Measurements from ENCODE around the gene PTPRD. TPM values are rescaled to one million over a fixed set of nuclear protein-coding genes. Genes with fewer than 3 reads are reported as not detected.

PTPRD gene
- total RNA-seq, 1 experiment from 2014 or later, result not detected

- no peak for DNase-seq (ENCODE audit: low spot score)
- Histone ChIP-seq H3K4me3 (ENCODE audit: low read depth, low read length, poor library complexity, severe bottlenecking) (no peak overlapping the region), H3K36me3 (ENCODE audit: insufficient read depth, low read length, poor library complexity, severe bottlenecking) (no peaks in the 10 kb centered on the region), H3K9me3 (ENCODE audit: low read depth, low read length, poor library complexity, severe bottlenecking) (no peaks in the 10 kb centered on the region), H3K4me1 (ENCODE audit: insufficient read depth, low read length, poor library complexity, severe bottlenecking) (no peaks in the 10 kb centered on the region), H3K27ac (ENCODE audit: low read depth, low read length, poor library complexity, severe bottlenecking) (no peak overlapping the region), H3K27me3 (replicated peaks; ENCODE audit: insufficient read depth, low read depth, low read length, poor library complexity) (no peaks in the 10 kb centered on the region)
- TF ChIP-seq, protein P1, sequence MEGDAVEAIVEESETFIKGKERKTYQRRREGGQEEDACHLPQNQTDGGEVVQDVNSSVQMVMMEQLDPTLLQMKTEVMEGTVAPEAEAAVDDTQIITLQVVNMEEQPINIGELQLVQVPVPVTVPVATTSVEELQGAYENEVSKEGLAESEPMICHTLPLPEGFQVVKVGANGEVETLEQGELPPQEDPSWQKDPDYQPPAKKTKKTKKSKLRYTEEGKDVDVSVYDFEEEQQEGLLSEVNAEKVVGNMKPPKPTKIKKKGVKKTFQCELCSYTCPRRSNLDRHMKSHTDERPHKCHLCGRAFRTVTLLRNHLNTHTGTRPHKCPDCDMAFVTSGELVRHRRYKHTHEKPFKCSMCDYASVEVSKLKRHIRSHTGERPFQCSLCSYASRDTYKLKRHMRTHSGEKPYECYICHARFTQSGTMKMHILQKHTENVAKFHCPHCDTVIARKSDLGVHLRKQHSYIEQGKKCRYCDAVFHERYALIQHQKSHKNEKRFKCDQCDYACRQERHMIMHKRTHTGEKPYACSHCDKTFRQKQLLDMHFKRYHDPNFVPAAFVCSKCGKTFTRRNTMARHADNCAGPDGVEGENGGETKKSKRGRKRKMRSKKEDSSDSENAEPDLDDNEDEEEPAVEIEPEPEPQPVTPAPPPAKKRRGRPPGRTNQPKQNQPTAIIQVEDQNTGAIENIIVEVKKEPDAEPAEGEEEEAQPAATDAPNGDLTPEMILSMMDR (conservative IDR thresholded peaks at IDR 0.05; ENCODE audit: low read depth, low read length), result no peak
- TF ChIP-seq EZH2 (IDR thresholded peaks at IDR 0.05; ENCODE audit: borderline replicate concordance, low read depth, low read length, poor library complexity, severe bottlenecking), result no peak
- ChIA-PET CTCF (no interaction called here), POLR2A (ENCODE audit: low non-redundant PET) (no interaction called here)
- no TSS peak for BruUV-seq (replicated peaks)
- intact Hi-C loops (cut with micrococcal nuclease; ENCODE audit: unreplicated experiment), result no loop called here
Measured at GRCh38 chr9:9494336-9494735, 1118.5 kb downstream of the PTPRD start.

DNA sequence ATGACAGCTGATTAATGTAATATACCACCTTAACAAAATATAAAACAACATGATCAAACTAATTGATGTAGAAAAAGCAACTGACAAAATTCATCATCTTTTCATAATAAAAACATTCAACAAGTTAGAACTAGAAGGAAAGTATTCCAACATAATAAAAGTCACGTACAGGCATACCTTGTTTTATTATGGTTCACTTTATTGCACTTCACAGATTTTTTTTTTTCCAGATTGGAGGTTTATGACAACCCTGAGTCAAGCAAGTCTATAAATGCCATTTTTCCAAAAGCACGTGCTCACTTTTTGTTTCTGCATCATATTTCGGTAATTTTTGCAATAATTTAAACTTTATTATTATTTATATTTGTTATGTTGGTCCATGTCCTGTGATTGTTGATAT, 1120.3 kb downstream of the PTPRD start:
- Histone ChIP-seq H3K9me3 (ENCODE audit: low read depth, low read length, poor library complexity, severe bottlenecking) (peaks cover 8% of the 10 kb centered on the region), H3K27me3 (replicated peaks; ENCODE audit: insufficient read depth, low read depth, low read length, poor library complexity) (no peaks in the 10 kb centered on the region), H3K36me3 (ENCODE audit: insufficient read depth, low read length, poor library complexity, severe bottlenecking) (no peaks in the 10 kb centered on the region), H3K4me3 (ENCODE audit: low read depth, low read length, poor library complexity, severe bottlenecking) (no peak overlapping the region), H3K4me1 (ENCODE audit: insufficient read depth, low read length, poor library complexity, severe bottlenecking) (no peaks in the 10 kb centered on the region), H3K27ac (ENCODE audit: low read depth, low read length, poor library complexity, severe bottlenecking) (no peak overlapping the region)
- POLR2A ChIA-PET (ENCODE audit: low non-redundant PET), result no interaction called here
- no peak for TF ChIP-seq EZH2 (IDR thresholded peaks at IDR 0.05; ENCODE audit: borderline replicate concordance, low read depth, low read length, poor library complexity, severe bottlenecking)
- TF ChIP-seq, protein P1 (conservative IDR thresholded peaks at IDR 0.05; ENCODE audit: low read depth, low read length), result no peak
- CTCF ChIA-PET, result no interaction called here
- BruUV-seq (replicated peaks), result no TSS peak
- DNase-seq (ENCODE audit: low spot score), result no peak
- intact Hi-C loops (cut with micrococcal nuclease; ENCODE audit: unreplicated experiment), result no loop called here

DNA sequence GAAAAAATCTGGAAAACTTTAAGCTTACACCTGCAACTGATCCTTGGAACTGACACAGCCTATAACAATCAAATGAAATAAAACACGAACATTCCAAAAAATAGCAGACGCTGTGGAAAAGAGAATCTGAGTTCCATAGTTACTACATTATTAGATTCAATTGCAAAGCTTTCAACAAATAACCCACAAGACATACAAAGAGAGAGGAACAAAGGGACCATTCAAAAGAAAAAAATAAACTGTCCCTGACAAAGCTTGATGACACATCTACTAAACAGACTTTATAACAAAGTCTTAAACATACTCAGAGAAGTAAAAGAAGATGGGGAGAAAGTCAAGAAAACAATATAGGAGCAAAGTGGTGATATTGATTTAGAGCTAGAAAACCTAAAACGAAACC, 1123.6 kb downstream of the PTPRD start:
- H3K4me3 ChIP-seq (ENCODE audit: low read depth, low read length, poor library complexity, severe bottlenecking), result no peak overlapping the region
- no peaks in the 10 kb centered on the region for H3K4me1 ChIP-seq (ENCODE audit: insufficient read depth, low read length, poor library complexity, severe bottlenecking)
- intact Hi-C loops (cut with micrococcal nuclease; ENCODE audit: unreplicated experiment), result no loop called here
- ChIA-PET POLR2A (ENCODE audit: low non-redundant PET) (no interaction called here), CTCF (no interaction called here)
- H3K27me3 ChIP-seq (replicated peaks; ENCODE audit: insufficient read depth, low read depth, low read length, poor library complexity), result no peaks in the 10 kb centered on the region
- no peaks in the 10 kb centered on the region for H3K36me3 ChIP-seq (ENCODE audit: insufficient read depth, low read length, poor library complexity, severe bottlenecking)
- peaks cover 8% of the 10 kb centered on the region for H3K9me3 ChIP-seq (ENCODE audit: low read depth, low read length, poor library complexity, severe bottlenecking)
- TF ChIP-seq, protein P1 (conservative IDR thresholded peaks at IDR 0.05; ENCODE audit: low read depth, low read length), result no peak
- no peak for TF ChIP-seq EZH2 (IDR thresholded peaks at IDR 0.05; ENCODE audit: borderline replicate concordance, low read depth, low read length, poor library complexity, severe bottlenecking)
- no TSS peak for BruUV-seq (replicated peaks)
- H3K27ac ChIP-seq (ENCODE audit: low read depth, low read length, poor library complexity, severe bottlenecking), result no peak overlapping the region
- DNase-seq (ENCODE audit: low spot score), result no peak
